ENCODE measurements around the gene HLF.

DNA sequence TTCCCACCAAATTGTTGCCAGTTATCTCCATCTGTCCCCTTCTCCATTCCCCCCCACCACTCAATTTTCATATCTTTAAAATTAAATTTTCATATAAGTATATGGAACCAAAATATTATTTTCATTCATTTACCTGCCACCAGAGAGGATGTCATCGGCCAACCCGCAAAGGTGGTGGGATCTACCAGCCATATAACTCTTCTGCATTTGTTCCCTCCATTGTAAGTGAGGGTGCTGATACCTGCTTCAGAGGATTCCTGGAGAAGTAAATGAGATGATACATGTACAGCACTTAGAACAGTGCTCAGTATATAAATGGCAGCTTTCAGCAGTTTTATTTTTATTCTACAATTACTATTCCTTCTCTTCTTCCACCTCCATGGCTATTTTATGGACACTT, 15.0 kb downstream of the HLF start:
- TF ChIP-seq, protein P1, sequence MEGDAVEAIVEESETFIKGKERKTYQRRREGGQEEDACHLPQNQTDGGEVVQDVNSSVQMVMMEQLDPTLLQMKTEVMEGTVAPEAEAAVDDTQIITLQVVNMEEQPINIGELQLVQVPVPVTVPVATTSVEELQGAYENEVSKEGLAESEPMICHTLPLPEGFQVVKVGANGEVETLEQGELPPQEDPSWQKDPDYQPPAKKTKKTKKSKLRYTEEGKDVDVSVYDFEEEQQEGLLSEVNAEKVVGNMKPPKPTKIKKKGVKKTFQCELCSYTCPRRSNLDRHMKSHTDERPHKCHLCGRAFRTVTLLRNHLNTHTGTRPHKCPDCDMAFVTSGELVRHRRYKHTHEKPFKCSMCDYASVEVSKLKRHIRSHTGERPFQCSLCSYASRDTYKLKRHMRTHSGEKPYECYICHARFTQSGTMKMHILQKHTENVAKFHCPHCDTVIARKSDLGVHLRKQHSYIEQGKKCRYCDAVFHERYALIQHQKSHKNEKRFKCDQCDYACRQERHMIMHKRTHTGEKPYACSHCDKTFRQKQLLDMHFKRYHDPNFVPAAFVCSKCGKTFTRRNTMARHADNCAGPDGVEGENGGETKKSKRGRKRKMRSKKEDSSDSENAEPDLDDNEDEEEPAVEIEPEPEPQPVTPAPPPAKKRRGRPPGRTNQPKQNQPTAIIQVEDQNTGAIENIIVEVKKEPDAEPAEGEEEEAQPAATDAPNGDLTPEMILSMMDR (IDR thresholded peaks at IDR 0.05) = no peak
- TF ChIP-seq POLR2AphosphoS5 (IDR thresholded peaks at IDR 0.05) = no peak
- TF ChIP-seq POLR2A (IDR thresholded peaks at IDR 0.05) = no peak
